ENCODE data around the gene KCNK3.

KCNK3 gene

DNA sequence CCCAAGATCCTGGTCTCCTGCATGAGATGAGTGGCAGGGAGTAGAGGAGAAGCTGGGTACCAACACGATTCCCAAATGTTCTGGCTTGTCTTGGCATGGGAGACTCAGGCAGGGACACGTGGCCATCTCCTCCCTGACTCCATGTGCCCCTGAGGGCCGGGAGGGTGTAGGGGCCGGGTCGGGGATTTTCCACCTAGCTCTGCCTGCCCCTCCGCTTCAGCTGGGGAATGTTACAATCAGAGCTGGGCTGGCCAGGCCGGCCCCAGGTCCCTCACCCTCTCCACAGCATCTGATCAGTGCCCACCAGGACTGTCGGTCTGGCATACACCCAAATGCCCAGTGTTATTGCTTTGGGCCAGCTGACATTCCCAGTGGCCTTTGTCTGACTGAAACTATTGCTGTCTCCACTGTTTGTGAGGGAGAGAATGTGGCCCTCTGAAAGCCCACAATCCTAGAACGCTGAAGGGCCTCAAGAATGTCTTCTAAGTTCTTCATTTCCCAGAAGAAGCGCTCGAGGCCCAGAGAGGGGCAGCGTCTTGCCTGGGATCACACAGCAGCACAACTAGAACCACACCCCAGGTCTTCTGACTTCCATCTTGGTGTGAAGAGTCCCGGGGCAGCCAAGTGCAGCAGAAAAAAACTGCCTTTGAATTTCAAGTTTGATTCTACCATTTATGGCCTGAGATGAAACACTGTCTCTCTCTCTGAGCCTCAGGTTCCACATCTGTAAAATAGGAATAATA, 23.2 kb downstream of the KCNK3 start:
- no peak for DNase-seq

DNA sequence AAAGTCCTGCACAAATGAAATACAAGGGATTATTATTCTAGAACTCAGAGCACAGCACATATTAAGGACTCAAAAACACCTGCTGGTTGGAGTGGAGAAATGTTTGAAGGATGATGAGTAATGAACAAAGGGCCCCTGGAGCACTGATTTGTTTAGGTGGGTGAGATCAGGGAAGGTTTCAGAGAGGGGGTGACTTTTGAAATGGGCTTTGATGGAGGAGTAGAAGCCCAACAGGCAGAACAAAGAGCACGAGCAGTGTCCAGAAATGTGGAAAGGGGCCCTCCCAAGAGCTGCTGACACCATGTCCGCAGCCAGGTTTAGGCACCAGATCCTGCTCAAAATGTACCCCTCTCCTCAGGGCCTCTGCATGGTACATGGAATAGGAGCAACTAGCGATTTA, 23.8 kb downstream of the KCNK3 start:
- no peak for DNase-seq

DNA sequence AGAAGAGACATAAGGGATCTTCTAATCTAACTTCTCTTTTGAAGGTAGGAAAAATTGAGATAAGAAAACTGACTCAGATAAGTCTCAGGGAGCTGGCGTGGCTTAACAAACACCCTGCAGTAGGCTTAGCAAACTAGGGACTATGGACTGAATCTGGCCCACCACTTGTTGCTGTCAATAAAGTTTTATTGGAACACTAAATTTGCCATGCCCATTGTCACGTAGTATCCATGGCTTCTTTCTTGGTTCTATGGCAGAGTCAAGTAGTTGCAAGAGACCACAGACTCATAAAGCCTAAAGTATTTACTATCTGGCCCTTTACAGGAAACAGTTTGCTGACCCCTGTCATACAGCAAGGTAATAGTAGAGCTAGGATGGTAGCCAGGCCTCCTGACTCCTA, 24.2 kb downstream of the KCNK3 start:
- no peak for DNase-seq

GRCh38 chr2:26717362-26717761, 24.8 kb downstream of the KCNK3 start:
- no peak for DNase-seq

DNA sequence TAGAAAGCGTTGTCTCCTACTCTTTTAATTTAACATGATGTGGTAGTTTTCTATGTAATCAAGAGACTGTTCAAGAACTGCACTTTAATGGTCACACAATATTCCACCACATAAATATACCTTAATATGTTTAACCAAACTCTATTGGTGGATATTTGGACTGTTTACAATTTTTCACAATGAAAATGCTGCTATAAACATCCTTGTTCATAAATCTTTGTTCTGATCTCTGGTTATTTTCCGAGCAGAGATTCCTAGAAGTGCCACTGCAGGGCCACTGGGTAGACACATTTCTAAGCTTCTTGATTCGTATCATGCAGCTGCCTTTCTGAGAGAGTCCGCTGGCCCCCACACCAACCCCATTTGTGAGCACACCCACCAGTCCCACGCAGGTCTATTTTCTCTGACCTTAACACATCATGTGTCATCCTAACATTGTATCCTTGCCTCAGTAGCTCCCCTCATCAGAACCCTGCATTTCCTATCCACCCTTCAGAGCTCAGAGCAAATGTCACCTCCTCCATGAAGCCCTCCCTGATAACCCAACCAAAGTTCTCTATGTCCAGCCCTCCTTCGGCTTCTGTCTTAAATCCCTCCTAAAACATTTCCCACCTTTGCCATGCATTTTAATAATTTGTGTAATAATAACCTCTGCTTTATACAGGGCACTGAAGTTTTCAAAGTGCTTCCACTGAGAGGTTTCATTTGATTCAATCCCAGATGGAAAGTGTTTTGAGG, 26.6 kb downstream of the KCNK3 start:
- no peak for DNase-seq

DNA sequence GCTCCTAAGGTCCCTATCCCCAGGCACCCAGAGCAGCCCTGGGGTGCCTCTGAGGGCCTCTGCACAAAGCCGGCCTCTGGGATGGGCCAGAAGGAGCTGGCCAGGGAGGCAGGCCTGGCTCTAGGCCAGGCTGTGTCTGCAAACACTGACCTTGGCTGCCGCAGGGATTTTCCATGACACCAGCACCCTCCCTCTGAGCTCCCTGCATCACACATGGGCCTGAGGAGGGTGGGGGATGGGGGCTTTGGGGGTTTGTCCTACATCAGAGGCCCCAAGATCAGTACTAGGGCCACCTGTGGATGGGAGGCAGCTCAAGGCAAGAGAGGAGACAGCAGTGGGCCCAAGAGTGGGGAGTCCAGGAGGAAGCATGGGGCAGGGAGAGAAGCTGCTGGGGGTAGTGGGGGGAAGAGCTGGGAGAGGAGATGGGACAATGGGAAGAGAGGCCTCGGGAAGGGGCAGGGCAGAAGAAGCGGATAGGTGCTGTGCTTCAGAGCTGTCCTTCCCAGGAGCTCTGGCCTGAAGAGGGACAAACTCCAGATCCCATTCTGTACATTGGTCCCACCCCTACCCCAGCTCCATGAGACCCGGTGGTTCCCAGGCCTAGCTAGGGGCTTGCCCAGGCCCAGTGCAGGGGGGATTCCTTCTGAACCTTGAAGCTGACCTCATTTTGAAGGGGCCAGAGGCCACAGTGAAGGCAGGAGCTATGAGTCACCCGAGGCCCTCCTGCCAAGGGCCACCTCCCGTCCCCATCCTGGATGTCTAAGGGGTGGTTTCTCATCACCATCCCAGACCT, 28.0 kb downstream of the KCNK3 start:
- no peak for DNase-seq

GRCh38 chr2:26721115-26722032, 28.9 kb downstream of the KCNK3 start:
- DNase-seq = no peak

DNA sequence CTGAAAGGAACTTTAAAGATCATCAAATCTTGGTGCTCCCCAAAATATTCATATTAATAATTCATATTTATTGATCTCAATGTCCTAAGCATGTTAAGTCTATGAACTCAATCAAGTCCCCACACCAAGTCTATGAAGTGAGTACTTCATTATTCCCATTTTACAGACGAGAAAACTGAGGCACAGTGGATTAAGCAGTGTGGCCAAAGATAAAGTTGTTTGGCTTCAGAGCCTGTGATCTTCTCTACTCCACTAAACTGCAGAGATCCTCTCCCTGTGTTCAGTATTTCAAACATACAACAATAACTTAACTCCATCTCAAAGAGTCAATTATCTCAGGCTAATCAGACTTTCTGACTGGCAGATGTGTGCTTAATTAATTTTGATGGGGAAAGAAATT, 29.8 kb downstream of the KCNK3 start:
- no peak for DNase-seq

DNA sequence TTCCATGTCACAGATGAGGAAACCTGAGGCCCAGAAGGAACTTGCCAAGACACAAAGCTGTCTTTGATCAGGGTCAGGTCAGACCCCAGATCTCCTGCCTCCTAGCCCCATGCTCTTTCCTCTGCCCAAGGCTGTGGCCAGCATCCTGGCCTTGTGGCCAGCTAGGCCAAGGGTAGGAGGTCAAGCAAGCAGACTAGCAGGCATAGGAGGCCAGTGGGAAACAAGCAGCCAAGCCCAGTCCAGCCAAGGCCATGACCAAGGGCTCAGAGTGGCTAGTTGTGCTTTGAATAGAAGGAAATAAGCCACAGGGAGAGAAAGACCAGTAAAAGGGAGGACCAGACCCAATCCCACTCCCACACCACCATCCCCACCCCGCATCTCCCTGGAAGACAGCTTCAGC, 30.4 kb downstream of the KCNK3 start:
- DNase-seq = no peak

GRCh38 chr2:26723475-26723874, 31.0 kb downstream of the KCNK3 start:
- no peak for DNase-seq

- no peak for DNase-seq
Observed at GRCh38 chr2:26723991-26724750, 31.6 kb downstream of the KCNK3 start.

- no peak for DNase-seq
Observed at GRCh38 chr2:26724784-26725520, 32.4 kb downstream of the KCNK3 start.

- DNase-seq = no peak
Observed at GRCh38 chr2:26725521-26725820, 32.9 kb downstream of the KCNK3 start.

- DNase-seq = no peak
Observed at GRCh38 chr2:26726228-26726627, 33.7 kb downstream of the KCNK3 start.

- DNase-seq = peak; percentile 3
Observed at GRCh38 chr2:26727641-26728561, 35.4 kb downstream of the KCNK3 start.

- no peak for DNase-seq
Observed at GRCh38 chr2:26729311-26729710, 36.8 kb downstream of the KCNK3 start.

DNA sequence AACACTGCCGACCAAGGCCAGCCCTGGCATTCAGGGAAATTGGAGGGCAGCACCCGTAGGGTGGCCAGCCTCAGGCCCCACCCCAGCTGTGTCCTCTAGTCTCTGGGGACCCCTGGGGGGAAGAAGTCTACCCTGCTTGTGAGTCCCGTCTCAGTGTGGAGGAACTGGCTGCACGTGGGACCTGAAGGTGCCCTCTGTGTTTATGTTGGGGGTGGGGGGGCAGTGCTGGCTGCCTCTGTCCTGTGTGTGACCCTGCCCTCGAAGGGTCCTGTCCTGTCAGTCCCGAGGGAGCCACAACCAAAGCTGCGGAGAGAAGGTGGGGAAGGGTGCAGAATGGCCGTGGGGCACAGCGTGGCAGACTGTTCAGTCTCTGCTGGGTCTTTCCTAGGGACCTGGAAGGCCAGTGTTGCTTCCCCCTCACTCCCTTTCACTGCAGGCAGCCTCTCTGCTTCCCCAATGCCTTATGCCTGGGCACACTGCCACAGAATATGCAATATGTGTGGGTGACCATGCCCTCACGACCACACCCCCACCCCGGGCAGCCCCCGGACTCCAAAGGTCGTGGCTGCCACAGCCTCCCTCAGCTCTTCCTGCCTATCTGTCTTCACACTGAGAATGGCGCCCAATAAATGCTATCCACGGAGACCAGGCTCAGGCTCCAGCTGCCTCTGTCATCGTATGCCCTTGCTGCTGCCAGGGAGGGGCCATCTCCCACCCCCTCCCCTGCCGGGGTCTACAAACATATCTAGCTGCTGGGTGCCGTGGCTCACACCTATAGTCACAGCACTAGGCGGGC, 38.2 kb downstream of the KCNK3 start:
- DNase-seq = no peak

- no peak for DNase-seq
Observed at GRCh38 chr2:26731714-26732113, 39.2 kb downstream of the KCNK3 start.

DNA sequence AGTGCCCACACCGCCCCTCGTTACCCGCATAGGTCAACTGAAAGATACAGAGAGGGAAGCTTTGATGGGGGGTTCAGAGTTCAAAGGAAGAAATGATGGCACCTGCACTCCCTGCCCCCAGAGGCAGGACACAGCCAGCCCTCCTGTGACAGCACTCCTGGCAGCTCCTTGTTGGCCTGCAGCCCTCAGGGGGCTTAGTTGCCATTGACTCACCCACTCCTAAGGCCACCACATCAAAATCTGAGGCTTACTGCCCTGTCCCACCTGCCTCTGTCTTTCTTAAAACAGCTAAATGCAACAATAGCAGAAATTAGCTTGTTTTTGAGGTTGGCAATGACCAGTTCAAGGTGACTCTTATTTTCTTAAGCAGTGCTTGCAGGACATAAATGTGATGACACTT, 39.9 kb downstream of the KCNK3 start:
- no peak for DNase-seq

Measured in stimulated activated CD4-positive, alpha-beta T cell treated with anti-CD3 and anti-CD28 coated beads, Interleukin-12 subunit alpha, Interleukin-12 subunit beta, amount 100 ng/mL, for 4 hours (primary cell).